IPS-NIHi7 (cell line): ENCODE data around the gene AKAP9.
"Not testable (repeated sequence)": the region's sequence is repeated elsewhere in the genome, so short reads cannot be mapped to it uniquely, and the experiment has no call there.

ENCODE experiments used
- DNase-seq: peaks from one replicate; pipeline ENCODE4 v3.0.0; 2012; ENCODE audit warnings: mixed read lengths; ENCODE audit errors: extremely low spot score

The AKAP9 gene

GRCh38 chr7:92134271-92135051, 193.8 kb downstream of the AKAP9 start, which contains the start of gene CYP51A1:
Gene CYP51A1 (minus strand): TSS chr7:92134477. CDS start chr7:92134364, 113 bp downstream.
- peak; percentile 93 for DNase-seq

- DNase-seq: peak; percentile 15
Observed at GRCh38 chr7:92135052-92135889, 194.6 kb downstream of the AKAP9 start.

GRCh38 chr7:92137557-92137956, 196.9 kb downstream of the AKAP9 start:
- DNase-seq: no peak

- DNase-seq: no peak
Observed at GRCh38 chr7:92141161-92141560, 200.5 kb downstream of the AKAP9 start.

GRCh38 chr7:92142791-92143190, 202.1 kb downstream of the AKAP9 start:
- not testable (repeated sequence) for DNase-seq

GRCh38 chr7:92143192-92143880, 202.7 kb downstream of the AKAP9 start:
- DNase-seq: not testable (repeated sequence)

- DNase-seq: no peak
Observed at GRCh38 chr7:92149736-92150239, 209.1 kb downstream of the AKAP9 start.

- DNase-seq: no peak
Observed at GRCh38 chr7:92150450-92151017, 209.9 kb downstream of the AKAP9 start.

GRCh38 chr7:92155108-92155739, 214.6 kb downstream of the AKAP9 start:
- DNase-seq: no peak

GRCh38 chr7:92156990-92157389, 216.3 kb downstream of the AKAP9 start:
- DNase-seq: no peak

- DNase-seq: no peak
Observed at GRCh38 chr7:92158660-92159575, 218.3 kb downstream of the AKAP9 start.
